IMR-90 (cell line): Measurements from ENCODE around the gene ACSS1. TPM values are rescaled to one million over a fixed set of nuclear protein-coding genes. Genes with fewer than 3 reads are reported as not detected.

Experiments used
- ATAC-seq: fragments of 200-7000 bp; cut with Tn5 transposase; 2 replicates; pipeline ENCODE4 v1.9.1; 2020; ENCODE audit warnings: low read depth, mild to moderate bottlenecking, moderate library complexity
- BruUV-seq: library from RNA; stranded (reverse); fragments of 400-500 nt; replicated peaks from 2 replicates; lab custom pipeline; 2021; lab: Mats Ljungman, UMichigan
- CTCF ChIA-PET: fragments of 300-600 bp; formaldehyde crosslinking; extraction: SDS; loops from one replicate; lab custom pipeline; 2021; ENCODE audit warnings: antibody characterized with exemption; lab: Yijun Ruan, JAX
- POLR2A ChIA-PET: fragments of 300-600 bp; sonication (Branson Sonifier 250); formaldehyde crosslinking; loops from one replicate; lab custom pipeline; 2022; ENCODE audit warnings: antibody characterized with exemption; ENCODE audit not compliant: unreplicated experiment; lab: Charles Lee
- DNase-seq: peaks from one replicate; pipeline ENCODE4 v3.0.0; 2013
- H2AFZ ChIP-seq: replicated peaks from 2 replicates; pipeline ENCODE3; 2013; ENCODE audit warnings: low read length, mild to moderate bottlenecking; ENCODE audit not compliant: poor library complexity
- H2AK5ac ChIP-seq: 2 replicates; pipeline ENCODE4 v1.6.1; 2013; ENCODE audit warnings: low read depth, low read length, inconsistent platforms
- H2AK9ac ChIP-seq: replicated peaks from 2 replicates; pipeline ENCODE3; 2013; ENCODE audit warnings: mild to moderate bottlenecking, low read depth, low read length, moderate library complexity; ENCODE audit not compliant: poor library complexity
- H2BK120ac ChIP-seq: 2 replicates; pipeline ENCODE4 v1.6.1; 2013; ENCODE audit warnings: low read depth, low read length, inconsistent platforms
- H2BK15ac ChIP-seq: 3 replicates; pipeline ENCODE4 v1.6.1; 2013; ENCODE audit warnings: low read depth, low read length, inconsistent platforms
- H2BK20ac ChIP-seq: 2 replicates; pipeline ENCODE4 v1.6.1; 2013; ENCODE audit warnings: low read depth, mild to moderate bottlenecking, inconsistent platforms, low read length, moderate library complexity
- H2BK5ac ChIP-seq: 2 replicates; pipeline ENCODE4 v1.6.1; 2013; ENCODE audit warnings: mild to moderate bottlenecking, low read depth, low read length, inconsistent platforms; ENCODE audit not compliant: poor library complexity, severe bottlenecking
- H3K14ac ChIP-seq: replicated peaks from 2 replicates; pipeline ENCODE4 v1.6.1; 2013; ENCODE audit warnings: low read depth, low read length, inconsistent platforms
- H3K18ac ChIP-seq: 2 replicates; pipeline ENCODE4 v1.6.1; 2013; ENCODE audit warnings: low read depth, low read length, control low read depth
- H3K23ac ChIP-seq: 2 replicates; pipeline ENCODE4 v1.6.1; 2013; ENCODE audit warnings: low read depth, low read length, inconsistent platforms
- H3K27ac ChIP-seq: 2 replicates; pipeline ENCODE4 v1.5.1; 2013; ENCODE audit warnings: mild to moderate bottlenecking, control low read depth, low read length; ENCODE audit not compliant: insufficient read depth
- H3K27me3 ChIP-seq: 2 replicates; pipeline ENCODE4 v1.6.1; 2013; ENCODE audit warnings: low read length; ENCODE audit not compliant: control insufficient read depth, insufficient read depth
- H3K36me3 ChIP-seq: 2 replicates; pipeline ENCODE4 v1.6.1; 2013; ENCODE audit warnings: low read length, mixed read lengths; ENCODE audit not compliant: control insufficient read depth, insufficient read depth
- H3K4ac ChIP-seq: 2 replicates; pipeline ENCODE4 v1.6.1; 2013; ENCODE audit warnings: low read depth, low read length, inconsistent platforms
- H3K4me1 ChIP-seq: 2 replicates; pipeline ENCODE4 v1.6.1; 2013; ENCODE audit warnings: low read length, mixed read lengths; ENCODE audit not compliant: control insufficient read depth, insufficient read depth
- H3K4me2 ChIP-seq: 2 replicates; pipeline ENCODE4 v1.6.1; 2013; ENCODE audit warnings: low read depth, mild to moderate bottlenecking, control low read depth, low read length, moderate library complexity
- H3K4me3 ChIP-seq: 2 replicates; pipeline ENCODE4 v1.5.1; 2013; ENCODE audit warnings: low read depth, mild to moderate bottlenecking, control low read depth, low read length, moderate library complexity; ENCODE audit not compliant: insufficient read depth
- H3K56ac ChIP-seq: 2 replicates; pipeline ENCODE4 v1.6.1; 2013; ENCODE audit warnings: low read length, inconsistent platforms; ENCODE audit not compliant: insufficient read depth; ENCODE audit errors: extremely low read depth
- H3K79me1 ChIP-seq, 2 experiments: 2 replicates each; pipeline ENCODE4 v1.6.1; 2013; ENCODE audit warnings: low read length in 2 of 2, inconsistent platforms in 1 of 2, low read depth in 1 of 2
- H3K9ac ChIP-seq: 2 replicates; pipeline ENCODE4 v1.6.1; 2013; ENCODE audit warnings: low read depth, low read length, control low read depth
- H3K9me1 ChIP-seq: 2 replicates; pipeline ENCODE4 v1.6.1; 2013; ENCODE audit warnings: low read length, inconsistent platforms; ENCODE audit not compliant: insufficient read depth
- H3K9me3 ChIP-seq: 2 replicates; pipeline ENCODE4 v1.6.1; 2013; ENCODE audit warnings: low read length; ENCODE audit not compliant: control insufficient read depth, insufficient read depth
- H4K20me1 ChIP-seq: 2 replicates; pipeline ENCODE4 v1.6.1; 2013; ENCODE audit warnings: low read length, inconsistent platforms; ENCODE audit not compliant: insufficient read depth
- H4K5ac ChIP-seq: 2 replicates; pipeline ENCODE4 v1.6.1; 2013; ENCODE audit warnings: mild to moderate bottlenecking, low read depth, low read length, control low read depth
- H4K8ac ChIP-seq, 2 experiments: 2 replicates each; pipeline ENCODE4 v1.6.1; 2013; ENCODE audit warnings: low read depth in 2 of 2, low read length in 2 of 2, control low read depth in 1 of 2, inconsistent platforms in 1 of 2
- H4K91ac ChIP-seq: 2 replicates; pipeline ENCODE4 v1.6.1; 2013; ENCODE audit warnings: low read depth, low read length, inconsistent platforms; ENCODE audit not compliant: insufficient read depth
- BHLHE40 ChIP-seq: fragments of 150-350 bp; IDR thresholded peaks from 2 replicates; pipeline ENCODE4 v1.6.1; 2016; ENCODE audit warnings: mild to moderate bottlenecking, low read depth, low read length
- CEBPB ChIP-seq: IDR thresholded peaks from 2 replicates; pipeline ENCODE4 v1.6.1; 2012; ENCODE audit warnings: low read depth, low read length, improper control_type of control experiment
- CHD1 ChIP-seq: IDR thresholded peaks from 2 replicates; pipeline ENCODE4 v1.6.1; 2012; ENCODE audit warnings: low read depth, low read length, improper control_type of control experiment
- CTCF ChIP-seq: conservative IDR thresholded peaks from 2 replicates; pipeline ENCODE4 v1.5.1; 2012; ENCODE audit warnings: mild to moderate bottlenecking, low read depth, low read length, improper control_type of control experiment
- ELK1 ChIP-seq: fragments of 150-350 bp; IDR thresholded peaks from 2 replicates; pipeline ENCODE4 v1.6.1; 2016; ENCODE audit warnings: low read depth, mild to moderate bottlenecking, low read length, moderate library complexity, borderline replicate concordance
- FOS ChIP-seq: fragments of 150-350 bp; IDR thresholded peaks from 2 replicates; pipeline ENCODE4 v1.6.1; 2016; ENCODE audit warnings: low read depth, low read length
- MAFK ChIP-seq: IDR thresholded peaks from 2 replicates; pipeline ENCODE4 v1.6.1; 2012; ENCODE audit warnings: low read depth, low read length, improper control_type of control experiment
- MAZ ChIP-seq: IDR thresholded peaks from 2 replicates; pipeline ENCODE4 v1.6.1; 2012; ENCODE audit warnings: low read depth, mild to moderate bottlenecking, low read length, improper control_type of control experiment, moderate library complexity, borderline replicate concordance
- MXI1 ChIP-seq: IDR thresholded peaks from 2 replicates; pipeline ENCODE4 v1.6.1; 2012; ENCODE audit warnings: low read depth, mild to moderate bottlenecking, low read length, moderate library complexity, borderline replicate concordance
- NFE2L2 ChIP-seq: fragments of 150-350 bp; IDR thresholded peaks from 2 replicates; pipeline ENCODE4 v1.6.1; 2016; ENCODE audit warnings: low read depth, mild to moderate bottlenecking, low read length
- POLR2A ChIP-seq: IDR thresholded peaks from 2 replicates; pipeline ENCODE4 v1.6.1; 2012; ENCODE audit warnings: mild to moderate bottlenecking, low read depth, low read length
- RAD21 ChIP-seq: IDR thresholded peaks from 2 replicates; pipeline ENCODE4 v1.6.1; 2012; ENCODE audit warnings: low read length, improper control_type of control experiment
- RCOR1 ChIP-seq: IDR thresholded peaks from 2 replicates; pipeline ENCODE4 v1.6.1; 2012; ENCODE audit warnings: mild to moderate bottlenecking, low read length, improper control_type of control experiment; ENCODE audit not compliant: insufficient replicate concordance
- RFX5 ChIP-seq: IDR thresholded peaks from 2 replicates; pipeline ENCODE4 v1.8.0; 2012; ENCODE audit warnings: low read depth, mild to moderate bottlenecking, low read length, moderate library complexity
- SMC3 ChIP-seq: fragments of 150-350 bp; IDR thresholded peaks from 2 replicates; pipeline ENCODE4 v1.6.1; 2016; ENCODE audit warnings: low read depth, mild to moderate bottlenecking, antibody characterized with exemption, low read length, moderate library complexity
- USF2 ChIP-seq: fragments of 150-350 bp; IDR thresholded peaks from 2 replicates; pipeline ENCODE4 v1.6.1; 2017; ENCODE audit warnings: mild to moderate bottlenecking, antibody characterized with exemption, low read length, low read depth
- WGBS, 2 experiments: methylation state at CpG; one replicate each; pipeline versions ENCODE4 v1.1.5 to v1.1.7; 2013; ENCODE audit warnings: missing lambda C conversion rate in 2 of 2; ENCODE audit not compliant: insufficient read length in 1 of 2; ENCODE audit errors: extremely low coverage in 2 of 2; 5-methylcytosine and 5-hydroxymethylcytosine counted together
- dilution Hi-C: fragments of 300-500 bp; cut with HindIII; formaldehyde crosslinking; loops from one replicate; pipeline ENCODE4 v1.14.3; 2018; ENCODE audit warnings: low sequenced_read_pairs; ENCODE audit not compliant: unreplicated experiment
- in situ Hi-C: fragments of 300-500 bp; cut with MboI; formaldehyde crosslinking; loops from 3 replicates; pipeline ENCODE4 v1.14.3; 2019; ENCODE audit warnings: low sequenced_read_pairs, inconsistent platforms, mixed read lengths
- intact Hi-C: fragments of 100-400 bp; cut with micrococcal nuclease; formaldehyde crosslinking; loops from 2 replicates; pipeline ENCODE4 v1.10.0; 2022
- polyA plus RNA-seq, 3 experiments: library from polyadenylated mRNA; depleted of rRNA; stranded (reverse); fragments of >200 nt; gene quantifications; 2 replicates each; pipeline ENCODE4 v1.2.3, GENCODE V29; 2012; ENCODE audit warnings: low replicate concordance in 1 of 3
- total RNA-seq: library from RNA; depleted of rRNA; stranded (reverse); fragments of >200 nt; gene quantifications from 2 replicates; pipeline ENCODE4 v1.2.3, GENCODE V29; 2012

Gene ACSS1
- total and polyA plus RNA-seq, 2 of the 4 experiments (the other 2 are of a cell fraction): 0.72 to 1.2 TPM

GRCh38 chr20:24978513-24978912 lies 79.4 kb downstream of the ACSS1 start:
- Histone ChIP-seq H4K20me1 (no peaks in the 10 kb centered on the region; the same call in 1 of the 2 replicates), H3K4me2 (no peak overlapping the region), H2BK120ac (no peak overlapping the region), H3K18ac (no peak overlapping the region), H3K14ac (no peak overlapping the region), H3K9me3 (peaks cover 7% of the 10 kb centered on the region; the same call in 1 of the 2 replicates), H3K27ac (no peak overlapping the region), H3K4ac (no peak overlapping the region), H4K91ac (no peak overlapping the region), H2AFZ (no peak overlapping the region), H3K4me1 (no peaks in the 10 kb centered on the region), H4K5ac (no peak overlapping the region), H2AK9ac (no peak overlapping the region), H3K36me3 (peaks cover 16% of the 10 kb centered on the region), H2BK5ac (no peak overlapping the region), H3K23ac (no peak overlapping the region), H4K8ac (no peak overlapping the region), H3K9me1 (no peaks in the 10 kb centered on the region), H3K4me3 (no peak overlapping the region), H2AK5ac (no peak overlapping the region), H2BK15ac (no peak overlapping the region), H3K27me3 (no peaks in the 10 kb centered on the region), H3K9ac (no peak overlapping the region), H3K79me1 (peaks cover 14 to 21% of the 10 kb centered on the region in 2 experiments; a peak in 3 of 4 replicates), H2BK20ac (no peak overlapping the region), H3K56ac (no peak overlapping the region)
- ATAC-seq (no peak), DNase-seq (no peak)
- dilution Hi-C loops: no loop called here
- intact Hi-C loops: no loop called here
- TF ChIP-seq USF2: no peak
- no peak for TF ChIP-seq MAZ
- no peak for TF ChIP-seq SMC3
- no peak for TF ChIP-seq NFE2L2
- no peak for TF ChIP-seq FOS
- no peak for TF ChIP-seq MAFK
- TF ChIP-seq BHLHE40: no peak
- TF ChIP-seq POLR2A: no peak
- no peak for TF ChIP-seq ELK1
- TF ChIP-seq RAD21: no peak
- no peak for TF ChIP-seq RCOR1
- no peak for TF ChIP-seq CEBPB
- no peak for TF ChIP-seq CTCF
- TF ChIP-seq CHD1: no peak
- TF ChIP-seq MXI1: no peak
- no peak for TF ChIP-seq RFX5
- POLR2A ChIA-PET: no interaction called here
- in situ Hi-C loops: loop anchor here (25.0 kb wide), 3 partner anchors 609 to 884 kb away; partner anchors contain the start of genes NINL and ZNF337
- BruUV-seq: no TSS peak
- CTCF ChIA-PET: no interaction called here
- 53% methylated on average over 4 of the region's 8 CpGs; no CpG with 5 or more reads in 1 of the 2 experiments for WGBS, 2 experiments
